Mucosa of stomach (tissue), 1 donor: Measurements from ENCODE around the gene LAMA3.

Source experiments
- H3K27me3 ChIP-seq: one replicate; pipeline ENCODE4 v1.7.0; 2013; ENCODE audit warnings: mild to moderate bottlenecking, low read length; ENCODE audit not compliant: control insufficient read depth, insufficient read depth
- H3K36me3 ChIP-seq: one replicate; pipeline ENCODE4 v1.7.0; 2013; ENCODE audit warnings: low read length; ENCODE audit not compliant: control insufficient read depth, insufficient read depth
- H3K4me1 ChIP-seq: one replicate; pipeline ENCODE4 v1.7.0; 2013; ENCODE audit warnings: mild to moderate bottlenecking, low read length; ENCODE audit not compliant: control insufficient read depth, insufficient read depth
- H3K4me3 ChIP-seq: one replicate; pipeline ENCODE4 v1.7.0; 2013; ENCODE audit warnings: low read length
- H3K9ac ChIP-seq: one replicate; pipeline ENCODE4 v1.7.0; 2013; ENCODE audit warnings: mild to moderate bottlenecking, low read length, moderate library complexity
- H3K9me3 ChIP-seq: one replicate; pipeline ENCODE4 v1.7.0; 2013; ENCODE audit warnings: mild to moderate bottlenecking, low read length, moderate library complexity; ENCODE audit not compliant: control insufficient read depth
- donor health status: Pancreatic carcinoma.

The LAMA3 gene

GRCh38 chr18:23958036-23958435, 268.8 kb downstream of the LAMA3 start:
- H3K27me3 ChIP-seq: no peaks in the 10 kb centered on the region
- H3K9me3 ChIP-seq: no peaks in the 10 kb centered on the region
- H3K36me3 ChIP-seq: no peaks in the 10 kb centered on the region
- H3K4me3 ChIP-seq: no peak overlapping the region
- no peaks in the 10 kb centered on the region for H3K4me1 ChIP-seq
- no peak overlapping the region for H3K9ac ChIP-seq

DNA sequence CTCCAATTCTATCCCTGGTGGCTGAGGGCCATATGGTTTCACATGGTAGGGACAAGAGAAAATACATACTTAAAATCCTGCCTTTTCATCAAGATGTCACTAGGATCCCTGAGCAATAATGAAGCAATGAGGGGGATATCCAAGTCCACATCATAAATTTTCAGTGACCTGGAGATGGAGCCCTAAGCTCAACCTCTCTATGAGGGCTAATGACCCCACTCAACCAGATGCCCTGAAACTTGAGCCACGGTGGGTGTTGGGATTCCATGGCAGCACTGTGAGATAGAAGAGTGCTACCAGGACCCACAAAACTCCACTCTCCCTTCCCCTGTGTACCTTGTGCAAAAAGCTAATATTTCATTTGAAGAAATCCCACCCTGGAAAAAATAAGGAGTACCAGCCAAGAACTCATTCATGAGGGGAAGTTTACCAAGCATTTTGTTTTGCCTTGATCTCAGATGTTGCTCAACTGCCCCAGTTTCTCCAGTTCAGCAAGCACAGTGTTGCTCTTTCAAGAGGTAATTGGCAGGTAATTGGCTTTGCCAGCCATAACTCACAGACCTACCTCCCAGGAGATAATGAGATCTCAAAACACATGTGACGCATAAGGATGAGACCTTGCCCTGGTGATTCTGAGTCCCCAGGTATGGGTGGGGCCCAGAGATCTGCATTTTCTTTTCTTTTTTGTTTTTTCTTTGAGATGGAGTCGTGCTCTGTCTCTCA, 274.4 kb downstream of the LAMA3 start:
- H3K4me1 ChIP-seq: peaks cover 22% of the 10 kb centered on the region
- H3K36me3 ChIP-seq: no peaks in the 10 kb centered on the region
- no peaks in the 10 kb centered on the region for H3K9me3 ChIP-seq
- no peak overlapping the region for H3K4me3 ChIP-seq
- H3K9ac ChIP-seq: no peak overlapping the region
- H3K27me3 ChIP-seq: no peaks in the 10 kb centered on the region

- H3K9ac ChIP-seq: no peak overlapping the region
- no peaks in the 10 kb centered on the region for H3K36me3 ChIP-seq
- H3K9me3 ChIP-seq: no peaks in the 10 kb centered on the region
- H3K27me3 ChIP-seq: no peaks in the 10 kb centered on the region
- no peak overlapping the region for H3K4me3 ChIP-seq
- peaks cover 22% of the 10 kb centered on the region for H3K4me1 ChIP-seq
Observed at GRCh38 chr18:23964282-23965238, 275.3 kb downstream of the LAMA3 start.

- Histone ChIP-seq H3K36me3 (no peaks in the 10 kb centered on the region), H3K9me3 (no peaks in the 10 kb centered on the region), H3K4me3 (no peak overlapping the region), H3K27me3 (no peaks in the 10 kb centered on the region), H3K4me1 (peaks cover 22% of the 10 kb centered on the region), H3K9ac (no peak overlapping the region)
Observed at GRCh38 chr18:23966909-23967308, 277.7 kb downstream of the LAMA3 start.

DNA sequence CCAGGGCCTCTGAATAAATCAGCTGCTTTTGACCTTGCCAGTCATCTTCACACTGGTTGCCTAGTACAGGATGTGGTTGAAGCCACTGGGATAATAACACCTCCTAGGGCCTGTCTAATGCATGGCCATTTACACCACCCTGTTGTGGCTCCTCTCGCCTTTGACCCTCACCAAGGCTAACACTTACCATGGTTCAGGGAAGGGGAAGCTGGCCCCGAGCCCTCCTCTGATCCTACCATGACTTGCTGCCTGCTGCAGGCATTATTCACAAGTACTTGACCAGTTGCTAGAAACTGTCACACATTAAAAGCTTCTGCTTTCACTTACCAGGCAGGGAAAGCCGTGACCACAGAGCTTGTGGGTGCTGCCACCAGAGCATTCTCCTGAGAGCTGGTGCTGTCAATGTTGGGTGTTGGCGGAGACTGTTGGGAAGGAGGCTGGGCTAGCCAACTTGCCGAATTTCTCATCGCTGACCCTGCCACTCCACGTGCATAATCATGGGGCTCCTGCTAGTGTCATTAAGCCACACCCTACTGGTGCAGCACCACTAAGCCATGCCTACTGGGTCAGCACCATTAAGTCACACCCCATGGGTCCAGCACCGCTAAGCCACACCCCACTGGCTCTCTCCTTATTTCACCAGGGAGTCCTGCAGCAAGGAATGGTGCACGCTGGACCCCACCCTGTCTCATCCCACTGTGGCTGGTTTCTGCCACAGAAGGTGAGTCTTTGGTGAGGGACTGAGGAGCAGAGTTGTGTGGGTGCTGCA, 278.3 kb downstream of the LAMA3 start:
- Histone ChIP-seq H3K9ac (no peak overlapping the region), H3K27me3 (no peaks in the 10 kb centered on the region), H3K4me3 (no peak overlapping the region), H3K9me3 (no peaks in the 10 kb centered on the region), H3K4me1 (peaks cover 22% of the 10 kb centered on the region), H3K36me3 (no peaks in the 10 kb centered on the region)

DNA sequence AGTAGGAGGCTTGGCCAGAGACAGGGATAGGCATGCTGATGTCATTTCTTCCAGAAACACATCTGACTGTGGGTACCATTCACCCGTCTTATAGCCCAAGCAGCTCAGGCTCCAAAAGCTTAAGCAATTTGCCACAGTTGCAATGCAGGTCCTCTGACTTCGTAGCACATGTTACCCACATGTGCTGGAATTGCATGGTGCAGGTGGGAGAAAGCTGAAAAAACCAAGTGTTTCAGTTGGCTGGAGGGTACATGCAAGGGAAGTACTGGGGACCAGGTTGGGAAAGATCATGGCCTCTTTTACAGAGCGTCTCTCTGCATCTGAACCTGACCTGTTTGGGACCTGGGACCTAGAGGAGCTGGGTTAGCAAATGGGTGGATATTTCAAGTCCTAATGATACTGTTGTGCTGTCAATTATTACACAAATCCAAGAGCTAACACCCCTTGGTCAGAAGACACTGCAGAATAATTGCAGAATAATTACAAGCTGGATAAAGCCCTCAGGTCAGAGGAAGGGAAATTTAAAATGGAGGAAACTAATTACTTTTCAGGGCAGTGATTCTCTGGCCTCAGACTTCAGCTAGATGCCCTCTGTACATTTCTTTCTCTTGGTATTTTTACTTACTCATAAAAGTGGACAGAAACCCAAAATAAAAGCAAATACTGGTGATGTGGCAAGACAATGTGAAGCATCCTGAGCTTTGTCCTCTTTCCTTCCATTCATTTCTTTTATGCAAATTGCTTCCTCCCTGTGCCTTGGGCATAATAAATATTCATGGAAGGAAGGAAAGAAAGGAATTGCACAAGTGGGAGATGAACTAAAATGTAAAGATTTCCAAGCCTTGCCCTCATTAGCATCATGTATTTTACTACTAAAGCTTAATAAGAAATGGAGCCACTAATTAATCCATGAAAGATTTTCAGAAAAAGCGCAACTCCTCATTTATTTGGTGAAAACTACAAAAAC, 279.7 kb downstream of the LAMA3 start:
- H3K9ac ChIP-seq: no peak overlapping the region
- H3K4me1 ChIP-seq: peaks cover 22% of the 10 kb centered on the region
- no peaks in the 10 kb centered on the region for H3K27me3 ChIP-seq
- no peak overlapping the region for H3K4me3 ChIP-seq
- no peaks in the 10 kb centered on the region for H3K36me3 ChIP-seq
- H3K9me3 ChIP-seq: no peaks in the 10 kb centered on the region

DNA sequence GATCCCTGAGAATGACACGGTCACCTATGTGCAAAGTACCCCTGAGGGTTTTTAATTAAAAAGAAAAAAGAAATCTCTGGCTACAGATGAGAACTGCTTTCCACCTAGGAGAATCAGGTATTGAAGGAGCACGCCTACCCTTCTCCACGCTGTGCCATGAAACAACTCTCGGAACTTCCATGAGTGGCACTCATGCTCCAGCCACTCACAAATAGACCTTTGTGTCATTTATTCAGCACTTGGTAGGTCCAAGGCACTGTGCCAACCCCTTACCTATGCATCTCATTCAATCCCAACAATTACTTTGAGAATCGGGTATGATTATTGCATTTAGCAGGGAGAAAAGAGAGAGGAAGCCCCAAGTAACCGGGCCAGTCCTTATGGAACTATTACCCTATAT, 280.4 kb downstream of the LAMA3 start:
- Histone ChIP-seq H3K9ac (no peak overlapping the region), H3K4me1 (peaks cover 22% of the 10 kb centered on the region), H3K4me3 (no peak overlapping the region), H3K36me3 (no peaks in the 10 kb centered on the region), H3K27me3 (no peaks in the 10 kb centered on the region), H3K9me3 (no peaks in the 10 kb centered on the region)

GRCh38 chr18:23970161-23971096, 281.2 kb downstream of the LAMA3 start:
- Histone ChIP-seq H3K4me3 (no peak overlapping the region), H3K4me1 (peaks cover 19% of the 10 kb centered on the region), H3K36me3 (no peaks in the 10 kb centered on the region), H3K9ac (no peak overlapping the region), H3K27me3 (no peaks in the 10 kb centered on the region), H3K9me3 (no peaks in the 10 kb centered on the region)

- no peaks in the 10 kb centered on the region for H3K27me3 ChIP-seq
Observed at GRCh38 chr18:23971097-23971440, 281.8 kb downstream of the LAMA3 start.

DNA sequence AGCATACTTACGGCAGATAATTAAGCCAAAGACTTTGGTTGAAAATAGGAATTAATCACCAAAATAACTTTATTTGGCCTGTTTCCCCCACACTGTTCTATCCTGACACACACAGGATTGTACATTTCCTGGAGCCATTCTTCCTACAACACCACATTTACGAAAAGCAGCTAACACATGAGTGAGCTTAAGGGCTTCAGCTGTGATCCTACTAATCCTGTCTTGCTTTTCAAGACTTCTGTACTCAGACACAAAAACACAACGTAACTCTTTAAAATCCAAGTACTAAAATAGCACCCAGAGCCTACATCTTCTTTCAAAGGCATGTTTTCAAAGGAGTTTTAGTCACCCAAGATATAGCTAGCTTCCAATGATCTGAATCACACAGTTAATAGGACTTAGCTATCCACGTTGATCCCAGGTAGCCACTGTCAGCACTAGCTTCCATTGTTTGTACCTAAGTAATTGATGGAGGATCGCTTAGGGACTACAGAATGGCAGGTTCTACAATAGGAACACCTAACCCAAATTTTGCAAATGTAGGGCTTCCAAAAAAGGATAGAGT, 282.5 kb downstream of the LAMA3 start:
- H3K36me3 ChIP-seq: no peaks in the 10 kb centered on the region
- H3K4me1 ChIP-seq: peaks cover 12% of the 10 kb centered on the region
- H3K4me3 ChIP-seq: no peak overlapping the region
- no peak overlapping the region for H3K9ac ChIP-seq
- H3K9me3 ChIP-seq: no peaks in the 10 kb centered on the region
- no peaks in the 10 kb centered on the region for H3K27me3 ChIP-seq

More at GRCh38 chr18:23971097-23971440, 281.8 kb downstream of the LAMA3 start:
- Histone ChIP-seq H3K4me3 (no peak overlapping the region), H3K9ac (no peak overlapping the region), H3K9me3 (no peaks in the 10 kb centered on the region), H3K36me3 (no peaks in the 10 kb centered on the region), H3K4me1 (peaks cover 13% of the 10 kb centered on the region)
